ENCODE results near the gene FUT3. TPM values are rescaled to one million over a fixed set of nuclear protein-coding genes. Genes with fewer than 3 reads are reported as not detected.

The FUT3 gene
- total RNA-seq, 1 experiment from 2014 or later, result 2.6 TPM

GRCh38 chr19:5827891-5828660 is 23.2 kb downstream of the FUT3 start:
- intact Hi-C loops (cut with micrococcal nuclease), result loop anchor here (2.0 kb wide), 2 partner anchors 65 to 77 kb away; partner anchors contain the start of gene VMAC

More at GRCh38 chr19:5827891-5828660, 23.2 kb downstream of the FUT3 start:
- H3K27me3 ChIP-seq (ENCODE audit: insufficient read depth, low read length), result no peaks in the 10 kb centered on the region
- H3K36me3 ChIP-seq (ENCODE audit: control insufficient read depth in 1 of 2, insufficient read depth in 2 of 2, low read length in 2 of 2), result no peaks in the 10 kb centered on the region
- no TSS peak for BruUV-seq (replicated peaks)
- ATAC-seq (peak; percentile 83), DNase-seq (ENCODE audit: low read depth, low spot score) (peak; percentile 88)
- TF ChIP-seq ELF1 (IDR thresholded peaks at IDR 0.05; ENCODE audit: borderline replicate concordance, low read depth) (no peak), ZFX (IDR thresholded peaks at IDR 0.05) (peak; percentile 27; the same call in 1 of the 2 replicates), CBX3 (IDR thresholded peaks at IDR 0.05; ENCODE audit: low read depth) (no peak), EGR1 (IDR thresholded peaks at IDR 0.05; ENCODE audit: low read depth) (no peak), JUND (IDR thresholded peaks at IDR 0.05) (peak; percentile 93), SIN3A (IDR thresholded peaks at IDR 0.05; ENCODE audit: low read depth) (peak; percentile 98), FOSL1 (IDR thresholded peaks at IDR 0.05; ENCODE audit: low read depth) (peak; percentile 87), YY1 (IDR thresholded peaks at IDR 0.05; ENCODE audit: extremely low read depth, insufficient replicate concordance, low read depth, low read length) (peak; percentile 44), ZBTB33 (IDR thresholded peaks at IDR 0.05; ENCODE audit: extremely low read depth, insufficient replicate concordance, low read length) (peak; percentile 97), MAX (IDR thresholded peaks at IDR 0.05) (peak; percentile 82; the same call in 1 of the 2 replicates), POLR2AphosphoS5 (IDR thresholded peaks at IDR 0.05; ENCODE audit: low read depth, low read length) (peak; percentile 100), RAD21 (IDR thresholded peaks at IDR 0.05; ENCODE audit: low read depth) (no peak), POLR2A (IDR thresholded peaks at IDR 0.05; ENCODE audit: borderline replicate concordance, extremely low read depth, insufficient read depth, insufficient read length) (peak; percentile 99)
- peak overlapping the region; percentile 96 for H3K9ac ChIP-seq (ENCODE audit: low read length)
- H3K4me3 ChIP-seq (replicated peaks in 1 of 2; ENCODE audit: low read depth in 1 of 2, low read length in 2 of 2), result peak overlapping the region; percentile 83 to 97
- H3K79me2 ChIP-seq (ENCODE audit: insufficient read depth, low read length), result no peaks in the 10 kb centered on the region
- H3K9me3 ChIP-seq (ENCODE audit: control insufficient read depth in 1 of 2, insufficient read depth in 1 of 2, low read depth in 1 of 2, low read length in 2 of 2), result no peaks in the 10 kb centered on the region
- no peaks in the 10 kb centered on the region for H3K9me2 ChIP-seq (ENCODE audit: insufficient read depth)
- H2AFZ ChIP-seq (ENCODE audit: low read depth, low read length, poor library complexity, severe bottlenecking), result no peak overlapping the region
- ChIA-PET POLR2A (interaction anchor here (0.5 to 2.9 kb wide), 33 partner anchors 9 to 936 kb away, joined by 3 to 34 read pairs (median 4); partner anchors contain the start of genes ALKBH7, CATSPERD, DUS3L and FUT3), RAD21 (ENCODE audit: low non-redundant PET in 1 of 2, low total read pairs in 2 of 2, uncharacterized antibody in 2 of 2, unreplicated experiment in 2 of 2) (interaction anchor here (0.5 to 1.3 kb wide), 4 partner anchors 12 to 85 kb away, joined by 3 to 6 read pairs (median 5); no protein-coding TSS in a partner anchor), CTCF (interaction anchor here (0.6 to 3.6 kb wide), 9 partner anchors 14 to 141 kb away, joined by 3 to 49 read pairs (median 3); partner anchors contain the start of genes DUS3L, NDUFA11, NRTN and VMAC)
- peak overlapping the region; percentile 96 for H3K4me2 ChIP-seq (ENCODE audit: low read length)
- H3K27ac ChIP-seq (ENCODE audit: low read depth, low read length), result peak overlapping the region; percentile 92
- H4K20me1 ChIP-seq (ENCODE audit: insufficient read depth), result no peaks in the 10 kb centered on the region
- peaks cover 15 to 38% of the 10 kb centered on the region in 2 experiments for H3K4me1 ChIP-seq (ENCODE audit: control insufficient read depth in 1 of 2, insufficient read depth in 2 of 2, low read length in 2 of 2)

All from HCT116 (cell line).